Cerebellar nuclear complex (tissue), 1 donor: ENCODE data around the gene IGFBP4.

Source experiments
- DNase-seq, 2 experiments: peaks; one replicate each; lab custom pipeline; 2025; lab: John Stamatoyannopoulos, UW

Gene IGFBP4

GRCh38 chr17:40432864-40433528 lies 10.3 kb upstream of the IGFBP4 start:
- DNase-seq, result no peak

- no peak for DNase-seq
Observed at GRCh38 chr17:40433551-40434415, 9.5 kb upstream of the IGFBP4 start.

- no peak for DNase-seq
Observed at GRCh38 chr17:40436636-40437035, 6.6 kb upstream of the IGFBP4 start.

- no peak for DNase-seq
Observed at GRCh38 chr17:40437095-40437732, 6.0 kb upstream of the IGFBP4 start.

- no peak for DNase-seq
Observed at GRCh38 chr17:40440166-40440565, 3.1 kb upstream of the IGFBP4 start.

GRCh38 chr17:40442392-40443195 lies 656 bp upstream of the IGFBP4 start:
- DNase-seq, result no peak

- no peak for DNase-seq
Observed at GRCh38 chr17:40443988-40444899, 994 bp downstream of the IGFBP4 start.

- DNase-seq, result no peak
Observed at GRCh38 chr17:40445751-40446468, 2.7 kb downstream of the IGFBP4 start.

GRCh38 chr17:40447148-40447644 lies 3.9 kb downstream of the IGFBP4 start:
- no peak for DNase-seq

GRCh38 chr17:40447806-40448205 lies 4.6 kb downstream of the IGFBP4 start:
- no peak for DNase-seq

- no peak for DNase-seq
Observed at GRCh38 chr17:40448213-40448638, 5.0 kb downstream of the IGFBP4 start.

- DNase-seq, result no peak
Observed at GRCh38 chr17:40448639-40449261, 5.5 kb downstream of the IGFBP4 start.

GRCh38 chr17:40450175-40450574 lies 6.9 kb downstream of the IGFBP4 start:
- DNase-seq, result no peak

GRCh38 chr17:40451420-40451819 lies 8.2 kb downstream of the IGFBP4 start:
- no peak for DNase-seq

GRCh38 chr17:40452216-40452787 lies 9.1 kb downstream of the IGFBP4 start:
- no peak for DNase-seq

GRCh38 chr17:40452921-40453378 lies 9.7 kb downstream of the IGFBP4 start:
- no peak for DNase-seq

- no peak for DNase-seq
Observed at GRCh38 chr17:40453881-40454612, 10.8 kb downstream of the IGFBP4 start.

GRCh38 chr17:40454613-40454995 lies 11.4 kb downstream of the IGFBP4 start:
- DNase-seq, result no peak
